GM23338 (cell line): ENCODE data around the gene HSPG2. TPM values are rescaled to one million over a fixed set of nuclear protein-coding genes. Genes with fewer than 3 reads are reported as not detected.
A peak's percentile ranks its signal among the peaks of the same experiment; 100 is the strongest.

Experiments
- ATAC-seq: fragments of 200-7000 bp; cut with Tn5 transposase; 3 replicates; pipeline ENCODE4 v1.9.1; 2020
- DNase-seq: peaks from one replicate; pipeline ENCODE4 v3.0.0-alpha.2; 2015; ENCODE audit warnings: low spot score
- H2AFZ ChIP-seq: fragments of 200-600 bp; sonication (generic); 2 replicates; pipeline ENCODE4 v1.8.0; 2016; ENCODE audit warnings: antibody characterized with exemption, mild to moderate bottlenecking, moderate library complexity
- H3F3A ChIP-seq: fragments of 200-600 bp; sonication (generic); replicated peaks from 2 replicates; pipeline ENCODE4 v1.8.0; 2017; ENCODE audit warnings: antibody characterized with exemption, mixed run types, low read depth
- H3K27ac ChIP-seq: fragments of 200-600 bp; sonication (generic); 2 replicates; pipeline ENCODE4 v1.6.1; 2016; ENCODE audit warnings: low read depth
- H3K27me3 ChIP-seq: fragments of 200-600 bp; sonication (generic); 2 replicates; pipeline ENCODE4 v1.8.0; 2016; ENCODE audit warnings: mild to moderate bottlenecking, mixed run types, moderate library complexity; ENCODE audit not compliant: insufficient read depth
- H3K36me3 ChIP-seq: fragments of 200-600 bp; sonication (generic); 2 replicates; pipeline ENCODE4 v1.8.0; 2016; ENCODE audit warnings: mild to moderate bottlenecking; ENCODE audit not compliant: insufficient read depth
- H3K4me1 ChIP-seq: fragments of 200-600 bp; sonication (generic); 2 replicates; pipeline ENCODE4 v1.8.0; 2016; ENCODE audit warnings: mild to moderate bottlenecking, moderate library complexity; ENCODE audit not compliant: insufficient read depth
- H3K4me2 ChIP-seq: fragments of 200-600 bp; sonication (generic); 2 replicates; pipeline ENCODE4 v1.7.1; 2017; ENCODE audit warnings: mixed run types
- H3K4me3 ChIP-seq: fragments of 200-600 bp; sonication (generic); 2 replicates; pipeline ENCODE4 v1.6.1; 2016; ENCODE audit warnings: mixed run types
- H3K79me2 ChIP-seq: fragments of 200-600 bp; sonication (generic); replicated peaks from 2 replicates; pipeline ENCODE4 v1.8.0; 2017; ENCODE audit warnings: mild to moderate bottlenecking; ENCODE audit not compliant: insufficient read depth
- H3K9me2 ChIP-seq: fragments of 200-600 bp; sonication (generic); 2 replicates; pipeline ENCODE4 v1.8.0; 2017; ENCODE audit not compliant: insufficient read depth
- H4K20me1 ChIP-seq: fragments of 200-600 bp; sonication (generic); replicated peaks from 2 replicates; pipeline ENCODE4 v1.8.0; 2017; ENCODE audit warnings: mild to moderate bottlenecking; ENCODE audit not compliant: insufficient read depth
- H3K27ac Mint-ChIP-seq: 2 replicates; pipeline ENCODE4 v1.8.0; 2020; ENCODE audit warnings: inconsistent platforms, mild to moderate bottlenecking, moderate library complexity, mixed read lengths
- H3K27me3 Mint-ChIP-seq: 3 replicates; pipeline ENCODE4 v1.8.0; 2022; ENCODE audit warnings: low read depth, mild to moderate bottlenecking, moderate library complexity, mixed read lengths, inconsistent platforms; ENCODE audit not compliant: insufficient read depth, poor library complexity
- H3K36me3 Mint-ChIP-seq: 3 replicates; pipeline ENCODE4 v1.8.0; 2021; ENCODE audit warnings: low read depth, mild to moderate bottlenecking, inconsistent platforms, moderate library complexity, mixed read lengths
- H3K4me1 Mint-ChIP-seq: 3 replicates; pipeline ENCODE4 v1.8.0; 2020; ENCODE audit warnings: mild to moderate bottlenecking, inconsistent platforms, mixed read lengths
- H3K4me3 Mint-ChIP-seq: 3 replicates; pipeline ENCODE4 v1.8.0; 2021; ENCODE audit warnings: moderate library complexity, mild to moderate bottlenecking, inconsistent platforms, mixed read lengths
- H3K9me3 Mint-ChIP-seq: 3 replicates; pipeline ENCODE4 v1.8.0; 2020; ENCODE audit warnings: moderate library complexity, mild to moderate bottlenecking, inconsistent platforms, mixed read lengths
- CREB1 ChIP-seq: fragments of 250-450 bp; sonication (Bioruptor Pico); IDR thresholded peaks from 2 replicates; pipeline ENCODE4 v1.5.0; 2020; ENCODE audit warnings: low read depth, mild to moderate bottlenecking, moderate library complexity
- ETS1 ChIP-seq: IDR thresholded peaks from 2 replicates; pipeline ENCODE4 v1.6.1; 2016; ENCODE audit warnings: antibody characterized with exemption
- EZH2 ChIP-seq: fragments of 200-600 bp; sonication (generic); IDR thresholded peaks from one replicate; pipeline ENCODE4 v1.8.0; 2017; ENCODE audit warnings: antibody characterized with exemption, mild to moderate bottlenecking, low read depth; ENCODE audit not compliant: unreplicated experiment
- EZH2phosphoT487 ChIP-seq: fragments of 200-600 bp; sonication (generic); IDR thresholded peaks from one replicate; pipeline ENCODE4 v1.8.1; 2018; ENCODE audit warnings: antibody characterized with exemption; ENCODE audit not compliant: unreplicated experiment
- JUNB ChIP-seq: IDR thresholded peaks from one replicate; pipeline ENCODE4 v1.6.1; 2016; ENCODE audit warnings: antibody characterized with exemption; ENCODE audit not compliant: unreplicated experiment
- NANOG ChIP-seq: IDR thresholded peaks from 2 replicates; pipeline ENCODE4 v1.6.1; 2016; ENCODE audit warnings: antibody characterized with exemption, borderline replicate concordance
- POLR2AphosphoS5 ChIP-seq: IDR thresholded peaks from 2 replicates; pipeline ENCODE4 v1.6.1; 2016; ENCODE audit warnings: antibody characterized with exemption, low read depth
- STAT1 ChIP-seq: IDR thresholded peaks from one replicate; pipeline ENCODE4 v1.6.1; 2016; ENCODE audit warnings: antibody characterized with exemption; ENCODE audit not compliant: unreplicated experiment
- ZNF114 ChIP-seq: fragments of 250-450 bp; sonication (Bioruptor Pico); IDR thresholded peaks from 2 replicates; pipeline ENCODE4 v1.5.0; 2020; ENCODE audit warnings: mild to moderate bottlenecking, moderate library complexity
- ZNF331 ChIP-seq: fragments of 250-450 bp; sonication (Bioruptor Pico); IDR thresholded peaks from 2 replicates; pipeline ENCODE4 v1.5.0; 2020; ENCODE audit warnings: low read depth, mild to moderate bottlenecking, moderate library complexity
- polyA plus RNA-seq: library from polyadenylated mRNA; unstranded; fragments of >200 nt; fragmentation: Nextera tagmentation; extraction: Ambion mirVana; gene quantifications from 2 replicates; pipeline ENCODE4 v1.2.1, GENCODE V29; 2016
- total RNA-seq: library from RNA; depleted of rRNA; stranded (reverse); fragments of >200 nt; shearing (Covaris generic); gene quantifications from 2 replicates; pipeline ENCODE4 v1.2.3, GENCODE V29; 2014
- TF ChIP-seq, protein P1 (sequence below): IDR thresholded peaks from one replicate; pipeline ENCODE4 v1.6.1; 2018; ENCODE audit warnings: antibody characterized with exemption; ENCODE audit not compliant: unreplicated experiment
- TF ChIP-seq, protein P2 (sequence below), 2 experiments: fragments of 200-600 bp in 1 of 2; sonication (generic) in 1 of 2; conservative IDR thresholded peaks; 2 replicates each; pipeline versions ENCODE4 v1.5.1 to v1.6.1; 2016 to 2017; ENCODE audit warnings: antibody characterized with exemption in 2 of 2, low read depth in 2 of 2, mild to moderate bottlenecking in 2 of 2, moderate library complexity in 1 of 2
- TF ChIP-seq, protein P3 (sequence below): fragments of 250-450 bp; sonication (Bioruptor Pico); IDR thresholded peaks from 2 replicates; pipeline ENCODE4 v1.5.0; 2020; ENCODE audit warnings: mild to moderate bottlenecking, moderate library complexity

Gene HSPG2
- total and polyA plus RNA-seq, 2 experiments from 2014 or later, result 14.9 to 70.8 TPM

GRCh38 chr1:21902026-21903012 is 34.8 kb downstream of the HSPG2 start:
- H2AFZ ChIP-seq, result no peak overlapping the region
- no peaks in the 10 kb centered on the region for H3F3A ChIP-seq
- H3K27ac Mint-ChIP-seq, result peak overlapping the region; percentile 44; the same call in 1 of the 2 replicates
- H3K36me3 Mint-ChIP-seq, result no peaks in the 10 kb centered on the region; the same call in 2 of the 3 replicates
- ATAC-seq (no peak), DNase-seq (no peak)
- H3K27me3 Mint-ChIP-seq, result peaks cover 15% of the 10 kb centered on the region
- H3K27ac ChIP-seq, result no peak overlapping the region
- H3K9me2 ChIP-seq, result no peaks in the 10 kb centered on the region
- no peaks in the 10 kb centered on the region for H3K79me2 ChIP-seq
- no peaks in the 10 kb centered on the region for H3K27me3 ChIP-seq
- H3K4me1 Mint-ChIP-seq, result peaks cover 20% of the 10 kb centered on the region
- TF ChIP-seq, protein P1, sequence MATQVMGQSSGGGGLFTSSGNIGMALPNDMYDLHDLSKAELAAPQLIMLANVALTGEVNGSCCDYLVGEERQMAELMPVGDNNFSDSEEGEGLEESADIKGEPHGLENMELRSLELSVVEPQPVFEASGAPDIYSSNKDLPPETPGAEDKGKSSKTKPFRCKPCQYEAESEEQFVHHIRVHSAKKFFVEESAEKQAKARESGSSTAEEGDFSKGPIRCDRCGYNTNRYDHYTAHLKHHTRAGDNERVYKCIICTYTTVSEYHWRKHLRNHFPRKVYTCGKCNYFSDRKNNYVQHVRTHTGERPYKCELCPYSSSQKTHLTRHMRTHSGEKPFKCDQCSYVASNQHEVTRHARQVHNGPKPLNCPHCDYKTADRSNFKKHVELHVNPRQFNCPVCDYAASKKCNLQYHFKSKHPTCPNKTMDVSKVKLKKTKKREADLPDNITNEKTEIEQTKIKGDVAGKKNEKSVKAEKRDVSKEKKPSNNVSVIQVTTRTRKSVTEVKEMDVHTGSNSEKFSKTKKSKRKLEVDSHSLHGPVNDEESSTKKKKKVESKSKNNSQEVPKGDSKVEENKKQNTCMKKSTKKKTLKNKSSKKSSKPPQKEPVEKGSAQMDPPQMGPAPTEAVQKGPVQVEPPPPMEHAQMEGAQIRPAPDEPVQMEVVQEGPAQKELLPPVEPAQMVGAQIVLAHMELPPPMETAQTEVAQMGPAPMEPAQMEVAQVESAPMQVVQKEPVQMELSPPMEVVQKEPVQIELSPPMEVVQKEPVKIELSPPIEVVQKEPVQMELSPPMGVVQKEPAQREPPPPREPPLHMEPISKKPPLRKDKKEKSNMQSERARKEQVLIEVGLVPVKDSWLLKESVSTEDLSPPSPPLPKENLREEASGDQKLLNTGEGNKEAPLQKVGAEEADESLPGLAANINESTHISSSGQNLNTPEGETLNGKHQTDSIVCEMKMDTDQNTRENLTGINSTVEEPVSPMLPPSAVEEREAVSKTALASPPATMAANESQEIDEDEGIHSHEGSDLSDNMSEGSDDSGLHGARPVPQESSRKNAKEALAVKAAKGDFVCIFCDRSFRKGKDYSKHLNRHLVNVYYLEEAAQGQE, result no peak
- TF ChIP-seq EZH2 (no peak), ZNF114 (no peak), CREB1 (CRISPR knock-in tag) (no peak), STAT1 (no peak), ZNF331 (CRISPR knock-in tag) (no peak), ETS1 (no peak), NANOG (no peak), POLR2AphosphoS5 (no peak), EZH2phosphoT487 (no peak), JUNB (no peak)
- TF ChIP-seq, protein P2, sequence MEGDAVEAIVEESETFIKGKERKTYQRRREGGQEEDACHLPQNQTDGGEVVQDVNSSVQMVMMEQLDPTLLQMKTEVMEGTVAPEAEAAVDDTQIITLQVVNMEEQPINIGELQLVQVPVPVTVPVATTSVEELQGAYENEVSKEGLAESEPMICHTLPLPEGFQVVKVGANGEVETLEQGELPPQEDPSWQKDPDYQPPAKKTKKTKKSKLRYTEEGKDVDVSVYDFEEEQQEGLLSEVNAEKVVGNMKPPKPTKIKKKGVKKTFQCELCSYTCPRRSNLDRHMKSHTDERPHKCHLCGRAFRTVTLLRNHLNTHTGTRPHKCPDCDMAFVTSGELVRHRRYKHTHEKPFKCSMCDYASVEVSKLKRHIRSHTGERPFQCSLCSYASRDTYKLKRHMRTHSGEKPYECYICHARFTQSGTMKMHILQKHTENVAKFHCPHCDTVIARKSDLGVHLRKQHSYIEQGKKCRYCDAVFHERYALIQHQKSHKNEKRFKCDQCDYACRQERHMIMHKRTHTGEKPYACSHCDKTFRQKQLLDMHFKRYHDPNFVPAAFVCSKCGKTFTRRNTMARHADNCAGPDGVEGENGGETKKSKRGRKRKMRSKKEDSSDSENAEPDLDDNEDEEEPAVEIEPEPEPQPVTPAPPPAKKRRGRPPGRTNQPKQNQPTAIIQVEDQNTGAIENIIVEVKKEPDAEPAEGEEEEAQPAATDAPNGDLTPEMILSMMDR (conservative IDR thresholded peaks at IDR 0.05; ENCODE audit: low read depth in 2 of 2), result no peak
- TF ChIP-seq, protein P3, sequence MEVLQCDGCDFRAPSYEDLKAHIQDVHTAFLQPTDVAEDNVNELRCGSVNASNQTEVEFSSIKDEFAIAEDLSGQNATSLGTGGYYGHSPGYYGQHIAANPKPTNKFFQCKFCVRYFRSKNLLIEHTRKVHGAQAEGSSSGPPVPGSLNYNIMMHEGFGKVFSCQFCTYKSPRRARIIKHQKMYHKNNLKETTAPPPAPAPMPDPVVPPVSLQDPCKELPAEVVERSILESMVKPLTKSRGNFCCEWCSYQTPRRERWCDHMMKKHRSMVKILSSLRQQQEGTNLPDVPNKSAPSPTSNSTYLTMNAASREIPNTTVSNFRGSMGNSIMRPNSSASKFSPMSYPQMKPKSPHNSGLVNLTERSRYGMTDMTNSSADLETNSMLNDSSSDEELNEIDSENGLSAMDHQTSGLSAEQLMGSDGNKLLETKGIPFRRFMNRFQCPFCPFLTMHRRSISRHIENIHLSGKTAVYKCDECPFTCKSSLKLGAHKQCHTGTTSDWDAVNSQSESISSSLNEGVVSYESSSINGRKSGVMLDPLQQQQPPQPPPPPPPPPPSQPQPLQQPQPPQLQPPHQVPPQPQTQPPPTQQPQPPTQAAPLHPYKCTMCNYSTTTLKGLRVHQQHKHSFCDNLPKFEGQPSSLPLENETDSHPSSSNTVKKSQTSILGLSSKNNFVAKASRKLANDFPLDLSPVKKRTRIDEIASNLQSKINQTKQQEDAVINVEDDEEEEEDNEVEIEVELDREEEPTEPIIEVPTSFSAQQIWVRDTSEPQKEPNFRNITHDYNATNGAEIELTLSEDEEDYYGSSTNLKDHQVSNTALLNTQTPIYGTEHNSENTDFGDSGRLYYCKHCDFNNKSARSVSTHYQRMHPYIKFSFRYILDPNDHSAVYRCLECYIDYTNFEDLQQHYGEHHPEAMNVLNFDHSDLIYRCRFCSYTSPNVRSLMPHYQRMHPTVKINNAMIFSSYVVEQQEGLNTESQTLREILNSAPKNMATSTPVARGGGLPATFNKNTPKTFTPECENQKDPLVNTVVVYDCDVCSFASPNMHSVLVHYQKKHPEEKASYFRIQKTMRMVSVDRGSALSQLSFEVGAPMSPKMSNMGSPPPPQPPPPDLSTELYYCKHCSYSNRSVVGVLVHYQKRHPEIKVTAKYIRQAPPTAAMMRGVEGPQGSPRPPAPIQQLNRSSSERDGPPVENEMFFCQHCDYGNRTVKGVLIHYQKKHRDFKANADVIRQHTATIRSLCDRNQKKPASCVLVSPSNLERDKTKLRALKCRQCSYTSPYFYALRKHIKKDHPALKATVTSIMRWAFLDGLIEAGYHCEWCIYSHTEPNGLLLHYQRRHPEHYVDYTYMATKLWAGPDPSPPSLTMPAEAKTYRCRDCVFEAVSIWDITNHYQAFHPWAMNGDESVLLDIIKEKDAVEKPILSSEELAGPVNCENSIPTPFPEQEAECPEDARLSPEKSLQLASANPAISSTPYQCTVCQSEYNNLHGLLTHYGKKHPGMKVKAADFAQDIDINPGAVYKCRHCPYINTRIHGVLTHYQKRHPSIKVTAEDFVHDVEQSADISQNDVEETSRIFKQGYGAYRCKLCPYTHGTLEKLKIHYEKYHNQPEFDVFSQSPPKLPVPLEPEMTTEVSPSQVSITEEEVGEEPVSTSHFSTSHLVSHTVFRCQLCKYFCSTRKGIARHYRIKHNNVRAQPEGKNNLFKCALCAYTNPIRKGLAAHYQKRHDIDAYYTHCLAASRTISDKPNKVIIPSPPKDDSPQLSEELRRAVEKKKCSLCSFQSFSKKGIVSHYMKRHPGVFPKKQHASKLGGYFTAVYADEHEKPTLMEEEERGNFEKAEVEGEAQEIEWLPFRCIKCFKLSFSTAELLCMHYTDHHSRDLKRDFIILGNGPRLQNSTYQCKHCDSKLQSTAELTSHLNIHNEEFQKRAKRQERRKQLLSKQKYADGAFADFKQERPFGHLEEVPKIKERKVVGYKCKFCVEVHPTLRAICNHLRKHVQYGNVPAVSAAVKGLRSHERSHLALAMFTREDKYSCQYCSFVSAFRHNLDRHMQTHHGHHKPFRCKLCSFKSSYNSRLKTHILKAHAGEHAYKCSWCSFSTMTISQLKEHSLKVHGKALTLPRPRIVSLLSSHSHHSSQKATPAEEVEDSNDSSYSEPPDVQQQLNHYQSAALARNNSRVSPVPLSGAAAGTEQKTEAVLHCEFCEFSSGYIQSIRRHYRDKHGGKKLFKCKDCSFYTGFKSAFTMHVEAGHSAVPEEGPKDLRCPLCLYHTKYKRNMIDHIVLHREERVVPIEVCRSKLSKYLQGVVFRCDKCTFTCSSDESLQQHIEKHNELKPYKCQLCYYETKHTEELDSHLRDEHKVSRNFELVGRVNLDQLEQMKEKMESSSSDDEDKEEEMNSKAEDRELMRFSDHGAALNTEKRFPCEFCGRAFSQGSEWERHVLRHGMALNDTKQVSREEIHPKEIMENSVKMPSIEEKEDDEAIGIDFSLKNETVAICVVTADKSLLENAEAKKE (CRISPR knock-in tag), result no peak
- no peaks in the 10 kb centered on the region; the same call in 1 of the 2 replicates for H3K4me1 ChIP-seq
- no peaks in the 10 kb centered on the region for H4K20me1 ChIP-seq
- H3K4me2 ChIP-seq, result no peak overlapping the region
- no peak overlapping the region for H3K4me3 ChIP-seq
- no peak overlapping the region for H3K4me3 Mint-ChIP-seq
- no peaks in the 10 kb centered on the region for H3K36me3 ChIP-seq
- no peaks in the 10 kb centered on the region for H3K9me3 Mint-ChIP-seq
